AG20443 (cell line): ENCODE results near the gene ALDH18A1.
"Not testable (repeated sequence)": the region's sequence is repeated elsewhere in the genome, so short reads cannot be mapped to it uniquely, and the experiment has no call there.

ENCODE experiments used
- DNase-seq: peaks from one replicate; pipeline ENCODE4 v3.0.0; 2012; ENCODE audit warnings: low spot score, mixed read lengths

ALDH18A1 gene

DNA sequence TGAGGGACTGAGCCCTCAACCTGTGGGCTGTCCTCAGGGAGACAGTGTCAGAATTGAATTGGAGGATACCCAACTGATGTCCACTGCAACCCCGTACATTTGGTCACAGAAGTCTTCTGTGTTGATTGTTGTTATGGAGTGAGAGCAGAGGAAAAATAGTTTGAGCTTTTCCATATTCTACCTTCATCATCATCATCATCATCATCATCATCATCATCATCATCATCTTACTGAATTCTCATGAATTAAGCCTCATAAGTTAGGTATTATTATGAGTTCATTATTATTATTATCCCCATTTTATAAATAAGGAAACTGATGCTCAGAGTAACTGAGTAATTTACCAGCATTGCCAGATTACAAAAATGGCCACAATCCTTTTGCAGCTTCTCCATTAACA lies 8.4 kb downstream of the ALDH18A1 start:
- no peak for DNase-seq

DNA sequence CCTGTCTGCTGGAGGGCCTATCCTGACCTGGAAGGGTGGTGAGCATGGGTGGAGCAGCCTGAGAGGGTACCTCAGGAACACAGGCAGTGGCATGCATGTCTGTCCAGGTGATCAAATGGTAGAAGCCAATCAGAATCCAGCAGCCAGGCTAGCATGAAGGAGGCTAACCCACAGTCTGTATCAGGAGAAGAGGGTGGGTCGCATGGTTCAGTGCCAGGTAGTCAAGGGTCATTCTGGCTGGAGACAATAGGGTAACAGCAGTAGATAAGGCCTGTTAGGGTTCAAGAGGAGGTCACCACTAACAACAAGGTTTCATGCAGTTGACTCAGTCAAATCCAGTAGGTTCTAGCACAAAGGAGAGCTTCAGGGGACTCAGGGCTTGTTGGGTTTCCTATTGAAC lies 10.4 kb downstream of the ALDH18A1 start:
- no peak for DNase-seq

DNA sequence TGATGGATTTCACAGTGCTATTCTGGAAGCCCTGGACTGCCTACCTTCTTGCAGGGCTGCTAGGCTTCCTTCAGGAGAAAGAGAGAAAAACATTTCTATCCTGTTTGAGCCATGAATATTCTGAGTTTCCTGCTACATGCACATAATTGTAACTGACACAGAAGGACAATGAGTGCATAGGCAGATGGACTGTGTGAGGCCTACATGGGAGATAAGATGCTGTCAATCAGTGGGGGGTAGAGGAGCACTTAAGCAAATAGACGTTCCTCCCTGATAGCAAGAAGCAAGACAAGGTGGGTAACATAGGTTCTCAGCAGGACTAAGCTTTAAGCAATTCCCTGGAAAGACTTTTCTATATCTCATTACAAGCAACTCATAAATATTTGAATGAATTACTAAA lies 11.6 kb downstream of the ALDH18A1 start:
- DNase-seq = no peak

DNA sequence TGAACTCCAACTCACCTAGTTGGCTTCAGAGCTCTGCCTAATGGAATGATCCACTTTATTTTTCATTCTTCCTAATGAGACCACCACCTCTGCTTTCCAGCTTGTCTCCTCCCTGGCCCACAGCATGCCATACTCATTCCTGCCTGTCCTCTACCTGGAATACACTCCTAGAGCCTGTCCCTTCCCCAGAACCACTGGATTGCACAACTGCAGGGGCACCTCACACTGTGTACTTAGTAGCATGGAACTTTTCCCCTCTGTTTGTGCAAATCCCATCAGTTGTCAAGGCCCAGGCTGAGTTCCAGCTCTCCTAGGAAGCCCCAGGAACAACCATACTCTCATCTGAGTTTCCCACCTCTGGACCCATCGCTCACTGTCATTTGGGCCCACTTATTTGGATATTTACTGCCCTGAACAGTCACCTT lies 15.6 kb downstream of the ALDH18A1 start:
- DNase-seq = no peak

DNA sequence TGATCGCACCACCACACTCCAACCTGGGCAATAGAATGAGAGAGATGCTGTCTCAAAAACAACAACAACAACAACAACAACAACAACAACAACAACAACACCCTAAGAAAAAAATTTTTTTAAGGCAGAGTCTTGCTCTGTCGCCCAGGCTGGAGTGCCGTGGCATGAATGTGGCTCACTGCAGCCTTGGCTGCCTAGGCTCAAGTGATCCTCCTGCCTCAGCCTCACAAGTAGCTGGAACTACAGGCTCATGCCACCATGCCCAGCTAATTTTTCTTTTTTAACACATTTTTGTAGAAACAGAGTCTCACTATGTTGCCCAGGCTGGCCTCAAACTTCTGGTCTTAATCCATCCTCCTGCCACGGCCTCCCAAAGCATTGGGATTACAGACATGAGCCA lies 18.6 kb downstream of the ALDH18A1 start:
- DNase-seq = no peak

DNA sequence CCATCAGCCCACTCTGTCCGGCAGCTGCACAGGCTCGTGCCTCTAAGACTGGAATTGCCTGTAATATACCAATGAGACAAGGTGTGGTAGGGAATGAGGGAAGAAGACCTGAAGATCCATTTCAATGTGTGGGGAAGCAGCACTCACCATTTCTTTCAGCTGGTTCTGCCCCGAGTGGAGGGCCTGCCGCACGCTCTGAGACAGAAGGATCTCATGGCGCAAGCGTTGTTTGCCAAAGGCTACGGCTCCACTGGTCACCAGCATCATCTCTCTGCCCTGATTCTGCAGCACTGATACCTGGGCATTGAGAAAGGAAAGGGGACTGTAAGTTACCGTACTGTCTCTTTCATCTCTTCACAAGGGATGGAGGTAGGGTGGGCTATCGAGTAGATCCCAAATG lies 19.4 kb downstream of the ALDH18A1 start:
- DNase-seq = no peak

DNA sequence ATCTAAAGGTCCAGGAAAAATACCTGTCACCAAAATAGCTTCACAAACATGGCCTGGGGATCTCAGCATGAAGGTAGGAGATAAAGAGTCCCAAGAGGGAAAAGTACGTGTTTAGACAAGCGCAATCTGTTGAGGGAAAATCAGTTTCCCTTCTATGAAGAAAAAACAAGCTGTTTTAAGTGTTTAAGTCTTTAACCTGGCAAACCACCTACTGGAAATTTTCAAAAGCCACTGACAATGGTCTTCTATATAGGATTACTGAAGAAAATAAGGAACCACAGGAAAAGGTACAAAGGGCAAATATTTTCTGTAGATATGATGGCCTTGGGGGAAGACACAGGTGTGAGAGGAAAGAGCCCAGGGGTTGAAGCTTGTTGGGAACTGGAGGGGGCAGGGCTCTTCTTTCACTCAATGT lies 21.2 kb downstream of the ALDH18A1 start:
- DNase-seq = no peak

DNA sequence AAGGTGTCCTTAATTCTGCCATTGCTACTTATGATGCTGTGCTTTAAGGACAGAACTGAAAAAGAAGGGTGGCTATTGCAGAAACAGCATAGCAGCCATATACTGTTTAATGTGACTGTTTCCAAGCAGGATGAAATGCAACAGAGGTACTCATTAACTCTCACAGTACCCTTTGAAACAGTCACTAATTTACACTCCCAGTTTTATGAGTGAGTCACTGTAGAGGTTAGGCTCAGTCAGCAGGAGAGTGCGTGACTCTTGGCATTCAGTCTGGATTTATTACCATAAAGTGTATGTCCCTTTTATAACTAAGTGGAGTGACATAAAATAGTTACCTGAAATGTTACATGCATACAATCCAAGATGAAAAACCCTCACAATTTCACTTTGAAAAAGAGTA lies 27.7 kb downstream of the ALDH18A1 start:
- no peak for DNase-seq

DNA sequence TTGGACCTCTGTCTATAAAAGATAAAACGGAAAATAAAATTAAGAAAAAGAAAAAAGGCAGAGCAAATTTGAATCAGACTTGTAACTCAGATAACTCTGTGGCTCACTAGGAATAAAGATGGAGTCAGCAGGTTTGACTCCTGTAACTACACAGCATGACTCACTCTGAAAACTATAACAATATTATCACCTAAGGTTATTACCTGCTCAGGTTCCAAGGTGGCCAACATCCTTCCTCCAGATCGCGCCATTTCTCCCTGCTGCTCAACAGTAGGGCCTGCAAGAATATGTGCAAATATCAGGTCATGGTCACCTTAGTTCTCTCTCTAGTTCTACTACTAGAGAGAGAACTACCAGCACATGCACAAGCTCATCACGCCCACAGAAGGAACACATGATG lies 30.0 kb downstream of the ALDH18A1 start:
- DNase-seq = no peak

DNA sequence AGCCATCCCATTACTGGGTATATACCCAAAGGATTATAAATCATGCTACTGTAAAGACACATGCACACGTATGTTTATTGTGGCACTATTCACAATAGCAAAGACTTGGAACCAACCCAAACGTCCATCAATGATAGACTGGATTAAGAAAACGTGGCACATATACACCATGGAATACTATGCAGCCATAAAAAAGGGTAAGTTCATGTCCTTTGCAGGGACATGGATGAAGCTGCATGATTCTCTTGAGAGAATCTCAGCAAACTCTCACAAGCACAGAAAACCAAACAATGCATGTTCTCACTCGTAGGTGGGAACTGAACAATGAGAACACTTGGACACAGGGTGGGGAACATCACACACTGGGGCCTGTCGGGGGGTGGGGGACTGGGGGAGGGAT lies 36.1 kb downstream of the ALDH18A1 start:
- DNase-seq = not testable (repeated sequence)

DNA sequence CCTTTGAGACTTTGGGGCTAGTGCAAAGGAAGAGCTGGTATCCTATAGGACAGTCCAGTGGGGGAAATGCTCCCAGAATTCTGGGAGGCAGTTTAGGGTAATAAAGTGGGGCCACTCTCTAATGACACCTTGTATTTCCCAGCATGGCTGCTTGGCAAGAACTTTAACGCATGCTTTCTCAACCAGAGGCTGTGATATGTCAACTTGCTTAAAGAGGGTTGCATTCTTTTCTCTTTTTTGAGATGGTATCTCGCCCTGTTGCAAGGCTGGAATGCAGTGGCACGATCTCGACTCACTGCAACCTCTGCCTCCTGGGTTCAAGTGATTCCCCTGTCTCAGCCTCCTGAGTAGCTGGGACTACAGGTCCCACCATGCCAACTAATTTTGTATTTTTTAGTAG lies 38.4 kb downstream of the ALDH18A1 start:
- no peak for DNase-seq

DNA sequence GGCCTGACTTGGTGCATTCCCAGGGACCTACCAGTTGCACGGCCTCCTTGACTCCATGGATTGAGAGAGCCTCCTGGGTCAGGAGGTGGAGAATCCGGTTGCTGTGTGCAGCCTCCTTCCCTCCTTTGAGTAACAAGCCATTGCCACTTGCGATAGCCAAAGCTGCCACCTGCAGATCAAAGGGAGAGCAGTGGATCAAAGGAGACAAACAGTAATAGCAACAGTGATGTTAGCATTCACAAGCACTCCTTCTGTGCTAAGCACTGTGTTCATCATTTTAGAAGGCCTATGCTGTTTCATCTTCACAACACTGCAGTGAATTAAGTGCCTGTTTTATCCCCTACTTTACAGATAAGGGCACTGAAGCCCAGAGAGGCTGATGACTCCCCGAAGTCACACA lies 40.1 kb downstream of the ALDH18A1 start:
- no peak for DNase-seq

DNA sequence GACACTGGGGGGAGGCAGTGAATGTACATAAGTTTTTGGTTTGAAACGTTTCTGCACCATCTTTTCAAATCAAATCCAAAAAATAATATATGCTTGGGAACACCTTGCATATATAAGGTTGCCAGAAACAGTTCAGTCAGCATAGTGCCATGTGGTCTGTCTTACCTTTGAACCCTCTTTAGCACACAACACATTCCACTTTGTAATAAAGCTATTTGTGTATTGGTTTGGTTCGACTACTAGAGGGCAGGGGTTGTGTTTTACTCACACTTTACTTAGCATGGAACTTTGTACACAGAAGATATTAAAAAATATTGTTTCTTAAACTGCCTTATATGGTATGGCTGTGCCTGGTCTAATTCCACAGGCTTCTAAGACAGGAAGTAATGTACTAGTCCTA lies 43.2 kb downstream of the ALDH18A1 start:
- no peak for DNase-seq

DNA sequence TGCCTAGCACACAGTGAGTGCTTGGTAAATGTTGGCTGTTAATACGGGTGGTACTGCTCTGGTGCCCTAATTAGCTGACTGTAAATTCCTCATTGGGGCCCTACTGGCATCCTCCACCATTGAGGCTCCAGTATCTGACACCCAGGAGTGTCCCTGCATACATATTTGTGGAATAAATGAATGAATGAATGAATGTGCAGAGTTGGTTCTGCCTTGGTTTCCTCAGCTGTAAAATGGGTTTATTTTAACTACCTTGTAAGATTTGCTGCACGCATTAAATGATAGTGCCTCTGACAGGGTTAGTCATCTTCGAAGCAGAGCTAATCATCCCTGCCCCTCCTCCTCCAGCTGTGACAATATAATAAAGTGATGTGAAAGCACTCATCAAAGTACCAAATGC lies 45.8 kb downstream of the ALDH18A1 start:
- no peak for DNase-seq

DNA sequence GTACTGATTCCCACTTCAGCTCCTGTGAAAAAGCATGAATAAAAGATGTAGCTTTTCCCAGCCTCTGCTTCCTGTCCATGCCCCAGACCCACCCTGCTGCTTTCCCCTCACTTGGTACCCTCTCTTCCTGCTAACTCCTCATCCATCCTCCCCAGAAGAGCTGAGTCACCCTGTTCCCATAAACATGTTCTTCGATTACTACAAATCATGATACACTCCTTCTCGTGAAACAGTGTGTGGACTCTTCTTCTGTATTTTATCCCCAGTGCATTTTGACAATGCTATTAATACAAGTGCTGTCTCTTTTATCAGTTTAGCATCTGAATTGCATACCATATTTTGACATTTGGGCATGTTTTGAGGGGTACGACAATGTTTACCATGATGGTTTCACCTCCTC lies 49.6 kb downstream of the ALDH18A1 start:
- no peak for DNase-seq

DNA sequence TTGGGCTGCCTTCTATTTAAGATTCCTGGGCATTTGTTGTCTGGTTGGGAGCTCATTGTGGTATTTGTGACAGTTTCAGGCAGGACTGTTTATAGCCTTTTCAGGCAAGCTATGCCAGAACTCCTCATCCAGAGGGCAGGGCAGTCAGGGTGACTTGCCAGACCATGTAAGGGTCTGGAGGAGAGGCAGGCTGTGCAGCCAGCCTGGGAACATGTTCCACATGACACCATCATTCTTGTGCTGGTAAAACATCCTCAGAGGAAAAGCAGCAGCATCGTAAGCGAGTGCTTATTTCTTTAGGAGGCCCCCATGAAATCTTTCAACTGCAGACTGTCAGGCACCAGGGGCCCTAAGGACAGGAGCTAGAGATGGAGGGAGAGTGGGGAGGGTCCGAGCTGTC lies 51.3 kb downstream of the ALDH18A1 start:
- peak; percentile 29 for DNase-seq

DNA sequence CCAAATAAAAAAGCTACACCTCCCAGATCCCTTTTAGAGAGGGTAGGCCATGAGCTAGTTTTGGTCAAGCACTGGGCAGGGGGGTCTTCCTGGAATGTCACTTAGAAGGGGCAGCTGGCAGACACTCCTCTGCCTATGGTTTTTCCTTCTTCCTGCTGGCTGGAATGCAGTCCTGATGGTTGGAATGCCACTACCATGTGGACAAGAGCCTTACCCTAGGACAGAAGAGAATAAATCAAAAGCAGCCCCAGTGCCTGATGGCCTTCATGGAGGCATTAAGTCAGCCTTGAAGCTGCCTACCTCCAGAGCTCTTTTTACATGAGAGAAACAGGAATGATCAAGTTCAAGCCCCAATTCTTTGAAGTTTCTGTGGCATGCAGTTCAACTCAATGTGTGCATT lies 51.9 kb downstream of the ALDH18A1 start:
- DNase-seq = no peak

DNA sequence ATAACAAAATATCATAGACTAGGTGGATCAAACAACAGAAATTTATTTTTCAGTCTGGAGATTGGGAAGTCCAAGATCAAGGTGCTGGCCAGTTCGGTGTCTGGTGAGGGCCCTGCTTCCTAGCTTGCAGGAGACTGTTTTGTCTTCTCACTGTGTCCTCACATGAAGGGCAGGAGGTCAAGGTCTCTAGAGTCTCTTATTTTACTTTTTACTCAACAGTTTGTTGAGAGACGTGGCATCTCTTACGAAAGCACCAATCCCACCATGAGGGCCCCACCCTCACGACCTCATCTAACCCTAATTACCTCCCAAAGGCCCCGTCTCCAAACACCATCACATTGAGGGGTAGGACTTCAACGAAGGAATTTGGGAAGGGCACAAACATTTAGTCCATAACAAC lies 54.1 kb downstream of the ALDH18A1 start:
- DNase-seq = no peak

DNA sequence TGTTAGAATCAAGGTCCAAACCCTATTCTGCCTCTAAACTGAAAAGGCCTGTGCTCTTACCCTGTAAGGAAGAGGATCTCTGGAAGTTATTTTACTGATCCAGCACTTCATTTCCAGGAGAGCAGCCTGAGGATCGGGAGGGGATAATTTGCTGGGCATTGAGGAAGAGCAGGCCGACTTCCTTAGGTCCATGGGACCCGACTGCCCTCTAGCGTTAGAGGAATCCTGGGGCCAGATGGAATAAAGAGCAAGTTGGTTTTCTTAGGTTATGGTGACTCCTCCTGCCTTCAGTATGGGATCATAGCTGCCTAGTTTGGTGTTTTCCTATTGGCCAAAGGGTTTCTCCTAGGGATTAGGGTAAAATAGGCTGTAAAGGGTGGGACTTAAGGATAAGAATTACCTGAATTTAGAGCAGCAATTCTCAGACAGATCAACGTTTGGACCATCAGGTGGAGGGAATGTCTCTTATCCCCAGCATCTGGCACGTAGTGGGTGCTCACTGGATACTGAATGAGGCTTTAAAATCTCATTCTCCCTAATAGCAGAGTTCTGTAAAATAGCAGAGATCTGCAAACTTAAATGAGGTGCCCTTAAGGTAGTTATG lies 55.3 kb downstream of the ALDH18A1 start:
- DNase-seq = peak; percentile 91

DNA sequence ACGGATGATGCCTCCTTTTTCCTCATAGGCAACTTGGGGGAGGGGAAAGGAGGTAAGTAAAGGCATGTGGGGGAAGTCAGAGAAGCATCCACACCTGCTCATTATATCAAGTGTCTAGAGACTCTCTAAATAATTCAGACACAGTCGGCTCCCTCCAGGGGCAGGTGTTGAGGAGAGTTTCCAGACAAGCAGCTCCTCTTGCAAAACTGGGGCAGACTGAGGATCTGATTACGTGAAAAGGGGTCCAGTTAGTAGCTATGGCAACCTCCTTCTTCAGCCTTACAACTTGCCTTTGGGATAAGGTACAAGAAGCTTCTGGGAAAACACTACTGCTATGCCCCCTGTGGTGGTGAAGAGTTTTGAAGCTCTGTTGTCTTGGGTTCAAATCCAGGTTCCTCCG lies 56.4 kb downstream of the ALDH18A1 start:
- DNase-seq = no peak

DNA sequence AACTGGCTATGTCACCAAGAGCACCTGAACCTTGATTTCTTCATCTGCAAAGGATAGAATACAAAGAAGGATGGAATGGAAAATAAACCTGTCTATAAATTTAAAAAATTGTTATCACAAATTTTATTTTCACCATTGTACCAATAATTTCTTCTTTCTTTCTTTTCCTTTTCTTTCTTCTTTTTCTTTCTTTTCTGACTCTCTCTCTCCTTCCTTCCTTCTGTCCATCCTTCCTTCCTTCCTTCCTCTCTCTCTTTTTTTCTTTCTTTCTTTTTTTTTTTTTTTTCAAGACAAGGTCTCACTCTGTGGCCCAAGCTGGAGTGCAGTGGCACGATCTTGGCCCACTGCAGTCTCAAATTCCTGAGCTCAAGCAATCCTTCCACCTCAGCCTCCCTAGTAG lies 58.7 kb downstream of the ALDH18A1 start:
- DNase-seq = no peak

DNA sequence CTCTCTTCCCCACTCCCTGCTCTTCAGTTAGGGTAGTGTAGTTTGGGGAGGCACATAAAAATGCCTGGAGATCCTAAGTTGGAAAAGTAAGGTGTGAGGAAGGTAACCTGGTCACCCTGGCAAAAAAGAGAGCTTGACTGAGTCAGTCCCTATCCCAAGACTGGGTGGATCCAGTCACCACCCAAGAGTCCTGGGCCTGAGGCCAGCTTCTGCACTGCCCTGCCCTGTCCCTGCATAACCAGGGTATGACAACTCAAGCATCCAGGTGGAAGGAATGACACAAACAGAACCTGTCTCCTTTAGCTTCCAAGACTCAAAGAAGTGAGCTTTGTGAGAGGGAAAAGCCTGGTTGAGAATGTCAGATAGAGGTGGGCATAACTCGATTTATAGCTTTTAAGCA lies 68.5 kb downstream of the ALDH18A1 start:
- DNase-seq = no peak

DNA sequence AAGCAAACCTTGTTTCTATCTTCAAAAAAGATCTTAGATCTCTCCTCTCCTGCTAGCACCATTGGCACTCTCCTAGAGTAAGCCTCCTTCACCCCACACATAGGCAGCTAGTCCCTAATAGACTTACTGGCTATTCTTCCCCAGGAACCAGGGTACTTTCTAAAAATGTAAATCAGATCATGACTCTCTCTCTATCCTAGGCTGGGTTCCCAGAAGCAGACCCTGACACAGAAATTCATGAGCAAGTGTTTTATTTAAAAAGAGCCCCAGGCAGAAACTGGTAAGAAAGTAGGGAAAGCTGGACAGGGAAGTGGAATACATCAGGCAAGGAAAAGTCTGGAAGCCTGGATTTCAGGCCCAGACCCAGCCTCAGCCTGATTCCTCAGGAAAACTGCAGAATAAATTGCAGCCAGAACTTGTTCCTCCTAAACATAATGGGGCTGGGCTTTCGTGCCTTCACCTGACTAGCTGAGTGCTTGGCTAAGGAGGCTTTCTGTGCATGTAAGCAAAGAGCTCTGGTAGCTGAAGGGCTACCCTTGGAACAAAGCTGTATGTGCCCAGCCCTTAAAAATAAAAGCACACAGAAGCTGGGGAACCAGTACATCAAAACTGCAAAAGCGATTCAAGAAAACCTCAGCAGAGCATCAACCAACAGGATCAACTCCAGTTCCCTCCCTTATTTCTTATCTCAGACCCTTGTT lies 76.5 kb downstream of the ALDH18A1 start:
- no peak for DNase-seq

DNA sequence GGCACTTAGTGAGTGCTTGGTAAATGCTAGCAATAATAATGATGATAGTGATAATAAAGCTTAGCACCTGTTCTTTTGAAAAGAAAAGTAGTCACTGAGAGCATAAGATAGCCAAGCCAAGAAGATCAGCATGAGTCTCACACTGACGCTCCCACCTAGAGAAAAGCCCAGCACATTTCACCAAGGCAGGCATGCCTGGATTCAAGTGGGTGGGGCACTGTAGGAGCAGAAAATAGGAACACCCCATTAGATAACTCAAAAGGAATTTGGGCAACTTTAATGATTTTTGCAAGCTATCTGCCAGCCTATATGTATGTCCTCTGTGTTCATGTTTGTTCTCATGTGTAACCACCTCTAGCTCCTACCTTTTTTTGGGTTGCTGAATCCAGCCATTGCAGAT lies 77.2 kb downstream of the ALDH18A1 start:
- DNase-seq = no peak
